Measurements from ENCODE around the gene CD81.

The CD81 gene

DNA sequence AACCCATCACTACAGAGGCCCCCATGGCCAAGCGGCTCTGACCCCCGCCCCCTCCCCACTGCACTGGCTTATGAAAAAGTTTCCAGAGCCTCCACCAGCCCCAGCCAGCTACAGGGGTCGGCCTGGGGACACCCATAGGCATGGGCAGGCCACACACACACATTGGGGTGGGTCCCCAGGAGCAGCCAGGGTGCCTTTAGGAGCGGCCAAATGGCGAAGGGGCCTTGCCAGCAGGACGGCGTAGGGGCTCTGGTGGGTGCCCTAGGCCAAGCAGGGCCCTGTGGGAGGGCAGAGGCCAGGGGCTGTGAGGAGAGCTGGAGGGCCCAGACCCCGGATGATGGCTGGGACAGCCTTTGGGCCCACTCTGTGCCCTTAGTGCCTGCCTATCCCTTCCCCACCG lies 33.5 kb downstream of the CD81 start:
- H3K36me3 ChIP-seq (ENCODE audit: control insufficient read depth in 5 of 5, insufficient read depth in 5 of 5, low read length in 5 of 5): no peaks in the 10 kb centered on the region
- peaks cover 3 to 9% (median 5%) of the 10 kb centered on the region in 5 donors for H3K27me3 ChIP-seq (ENCODE audit: control insufficient read depth in 5 of 5, insufficient read depth in 4 of 5, low read length in 5 of 5)
- H3K9ac ChIP-seq (ENCODE audit: low read length in 5 of 5): no peak overlapping the region
- H3K9me3 ChIP-seq (ENCODE audit: control insufficient read depth in 5 of 5, low read length in 5 of 5): no peaks in the 10 kb centered on the region
- no peak overlapping the region for H3K4me3 ChIP-seq (ENCODE audit: low read depth in 1 of 5, low read length in 5 of 5)
- H3K27ac ChIP-seq (ENCODE audit: low read depth, low read length): no peak overlapping the region
- H3K4me1 ChIP-seq (ENCODE audit: control insufficient read depth in 5 of 5, insufficient read depth in 5 of 5, low read length in 5 of 5): no peaks in the 10 kb centered on the region

DNA sequence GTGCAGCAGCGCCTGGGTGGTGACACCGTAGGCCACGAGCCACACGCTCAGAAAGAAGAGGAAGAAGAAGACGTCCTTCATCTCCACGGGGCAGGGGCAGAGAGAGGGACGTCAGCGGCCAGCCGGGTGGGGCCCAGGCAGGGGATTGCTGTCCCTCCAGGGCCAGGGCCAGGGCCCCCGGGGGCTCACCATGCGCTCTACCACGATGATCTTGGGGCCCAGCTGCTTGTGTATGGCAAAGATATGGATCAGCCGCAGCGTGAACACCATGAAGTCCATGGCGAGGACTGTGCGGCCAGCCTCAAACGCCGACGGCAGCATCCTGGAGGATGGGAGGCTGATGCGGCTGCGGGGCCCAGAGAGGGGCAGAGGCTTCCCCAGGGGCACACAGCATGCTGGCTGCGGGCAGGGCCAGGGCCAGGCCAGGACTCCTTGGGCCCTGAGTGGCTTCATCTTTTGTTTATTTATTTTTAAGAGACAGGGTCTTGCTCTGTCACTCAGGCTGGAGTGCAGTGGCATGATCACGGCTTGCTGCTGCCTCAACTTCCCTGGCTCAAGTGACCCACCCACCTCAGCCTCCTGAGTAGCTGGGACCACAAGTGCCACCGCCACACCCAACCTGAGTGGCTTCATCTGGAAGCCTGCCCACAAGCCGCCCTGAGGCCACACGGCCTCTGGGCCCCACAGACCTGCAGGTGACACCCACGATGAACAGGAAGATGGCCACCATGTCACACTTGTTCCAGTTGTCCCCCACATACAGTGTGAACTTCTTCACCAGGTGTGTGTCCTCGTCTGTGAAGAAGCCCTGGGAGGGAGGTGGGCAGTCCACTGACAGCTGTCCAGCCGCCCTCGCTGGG lies 34.6 kb downstream of the CD81 start:
- Histone ChIP-seq H3K27me3 (ENCODE audit: control insufficient read depth in 5 of 5, insufficient read depth in 4 of 5, low read length in 5 of 5) (peaks cover 3 to 12% (median 9%) of the 10 kb centered on the region in 5 donors), H3K4me3 (ENCODE audit: low read depth in 1 of 5, low read length in 5 of 5) (no peak overlapping the region), H3K9ac (ENCODE audit: low read length in 5 of 5) (no peak overlapping the region), H3K36me3 (ENCODE audit: control insufficient read depth in 5 of 5, insufficient read depth in 5 of 5, low read length in 5 of 5) (no peaks in the 10 kb centered on the region), H3K4me1 (ENCODE audit: control insufficient read depth in 5 of 5, insufficient read depth in 5 of 5, low read length in 5 of 5) (no peaks in the 10 kb centered on the region), H3K27ac (ENCODE audit: low read depth, low read length) (no peak overlapping the region), H3K9me3 (ENCODE audit: control insufficient read depth in 5 of 5, low read length in 5 of 5) (no peaks in the 10 kb centered on the region)

DNA sequence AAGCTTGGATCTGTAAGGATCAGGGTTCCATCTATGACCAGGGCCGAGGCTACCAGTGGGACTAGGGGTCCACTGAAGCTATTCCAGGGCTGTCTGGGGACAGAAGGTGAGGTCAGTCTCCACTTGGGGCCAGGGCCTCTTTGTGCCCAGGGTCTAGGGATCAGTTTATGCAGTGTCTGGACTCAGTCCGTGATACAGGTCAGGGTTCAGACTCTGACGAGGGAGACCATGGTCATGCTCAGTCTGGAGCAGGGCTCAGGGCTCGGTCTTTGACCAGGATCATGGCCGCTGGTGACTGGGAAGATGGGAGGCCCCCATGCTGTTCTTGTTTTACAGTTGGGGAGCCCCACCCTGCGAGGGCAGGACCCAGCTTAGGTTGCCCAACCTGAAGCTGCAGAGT lies 35.2 kb downstream of the CD81 start:
- no peaks in the 10 kb centered on the region for H3K9me3 ChIP-seq (ENCODE audit: control insufficient read depth in 5 of 5, low read length in 5 of 5)
- H3K36me3 ChIP-seq (ENCODE audit: control insufficient read depth in 5 of 5, insufficient read depth in 5 of 5, low read length in 5 of 5): no peaks in the 10 kb centered on the region
- no peak overlapping the region for H3K27ac ChIP-seq (ENCODE audit: low read depth, low read length)
- no peak overlapping the region for H3K4me3 ChIP-seq (ENCODE audit: low read depth in 1 of 5, low read length in 5 of 5)
- peaks cover 3 to 12% (median 9%) of the 10 kb centered on the region in 5 donors for H3K27me3 ChIP-seq (ENCODE audit: control insufficient read depth in 5 of 5, insufficient read depth in 4 of 5, low read length in 5 of 5)
- no peaks in the 10 kb centered on the region for H3K4me1 ChIP-seq (ENCODE audit: control insufficient read depth in 5 of 5, insufficient read depth in 5 of 5, low read length in 5 of 5)
- H3K9ac ChIP-seq (ENCODE audit: low read length in 5 of 5): no peak overlapping the region

DNA sequence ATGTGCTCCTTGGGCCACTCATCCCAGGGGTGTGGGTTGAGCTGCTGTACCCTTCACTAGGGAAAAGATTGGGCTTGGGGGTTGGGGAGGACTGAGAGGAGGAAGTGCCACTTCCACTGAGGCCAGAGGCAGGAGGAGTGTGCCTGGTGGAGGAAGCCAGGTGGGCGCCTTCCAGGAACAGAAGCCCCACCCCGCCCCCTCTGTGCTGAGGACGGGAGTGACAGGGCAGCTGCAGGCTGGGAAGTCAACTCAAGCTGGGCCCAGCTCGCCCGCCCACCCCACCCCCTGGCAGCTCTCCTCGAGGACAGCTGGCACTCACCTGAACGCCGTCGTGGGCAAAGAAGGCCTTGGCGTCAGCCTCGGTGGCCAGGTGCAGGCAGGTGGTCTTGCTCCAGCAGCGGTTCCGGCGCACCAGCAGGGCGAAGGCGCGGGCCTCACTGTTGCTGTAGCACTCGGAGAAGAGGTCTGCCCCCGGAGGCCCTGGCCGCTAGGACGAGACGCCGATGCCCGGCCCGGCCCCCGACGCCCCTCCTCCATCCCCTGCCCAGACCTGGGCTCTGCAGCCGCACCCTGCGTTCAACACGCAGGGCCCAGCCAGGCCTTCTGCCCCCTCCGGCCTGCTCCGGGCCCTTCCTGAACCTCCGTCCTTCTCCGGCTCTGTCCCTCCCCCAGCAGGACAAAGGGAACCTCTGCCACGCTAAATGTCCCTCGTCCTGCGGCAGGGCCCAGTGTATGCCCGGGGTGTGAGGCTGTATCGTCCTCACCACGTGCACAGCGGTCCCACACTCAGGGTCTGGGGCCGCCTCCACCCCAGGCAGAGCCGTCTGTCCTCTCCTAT lies 36.9 kb downstream of the CD81 start:
- Histone ChIP-seq H3K9ac (ENCODE audit: low read length in 5 of 5) (no peak overlapping the region), H3K36me3 (ENCODE audit: control insufficient read depth in 5 of 5, insufficient read depth in 5 of 5, low read length in 5 of 5) (no peaks in the 10 kb centered on the region), H3K4me1 (ENCODE audit: control insufficient read depth in 5 of 5, insufficient read depth in 5 of 5, low read length in 5 of 5) (no peaks in the 10 kb centered on the region), H3K9me3 (ENCODE audit: control insufficient read depth in 5 of 5, low read length in 5 of 5) (no peaks in the 10 kb centered on the region), H3K4me3 (ENCODE audit: low read depth in 1 of 5, low read length in 5 of 5) (no peak overlapping the region), H3K27ac (ENCODE audit: low read depth, low read length) (no peak overlapping the region), H3K27me3 (ENCODE audit: control insufficient read depth in 5 of 5, insufficient read depth in 4 of 5, low read length in 5 of 5) (peaks cover 0 to 12% (median 8%) of the 10 kb centered on the region in 5 donors)

DNA sequence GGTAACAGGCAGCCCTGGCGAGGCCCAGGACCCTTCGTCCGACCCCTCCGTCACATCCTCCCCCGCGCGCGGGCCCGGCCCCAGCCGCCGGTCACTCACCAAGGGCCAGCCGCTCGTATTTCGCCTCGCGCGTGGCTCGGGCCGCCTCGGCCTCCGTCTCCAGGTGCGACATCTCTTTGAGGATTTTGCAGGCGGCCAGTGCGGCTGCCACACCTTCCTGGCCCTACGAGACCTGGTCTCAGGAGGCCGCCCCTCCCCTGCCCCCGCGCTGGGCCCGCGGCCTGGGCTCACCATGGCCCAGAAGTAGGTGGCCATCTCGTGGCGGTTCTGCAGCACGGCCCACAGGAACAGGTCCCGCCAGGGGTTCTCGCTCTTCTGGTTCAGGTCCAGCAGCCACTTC lies 37.5 kb downstream of the CD81 start:
- no peaks in the 10 kb centered on the region for H3K9me3 ChIP-seq (ENCODE audit: control insufficient read depth in 5 of 5, low read length in 5 of 5)
- peaks cover 0 to 12% (median 6%) of the 10 kb centered on the region in 5 donors for H3K27me3 ChIP-seq (ENCODE audit: control insufficient read depth in 5 of 5, insufficient read depth in 4 of 5, low read length in 5 of 5)
- no peaks in the 10 kb centered on the region for H3K36me3 ChIP-seq (ENCODE audit: control insufficient read depth in 5 of 5, insufficient read depth in 5 of 5, low read length in 5 of 5)
- H3K27ac ChIP-seq (ENCODE audit: low read depth, low read length): no peak overlapping the region
- no peak overlapping the region for H3K9ac ChIP-seq (ENCODE audit: low read length in 5 of 5)
- no peak overlapping the region for H3K4me3 ChIP-seq (ENCODE audit: low read depth in 1 of 5, low read length in 5 of 5)
- peaks cover 0 to 1% (median 0%) of the 10 kb centered on the region in 5 donors for H3K4me1 ChIP-seq (ENCODE audit: control insufficient read depth in 5 of 5, insufficient read depth in 5 of 5, low read length in 5 of 5)

DNA sequence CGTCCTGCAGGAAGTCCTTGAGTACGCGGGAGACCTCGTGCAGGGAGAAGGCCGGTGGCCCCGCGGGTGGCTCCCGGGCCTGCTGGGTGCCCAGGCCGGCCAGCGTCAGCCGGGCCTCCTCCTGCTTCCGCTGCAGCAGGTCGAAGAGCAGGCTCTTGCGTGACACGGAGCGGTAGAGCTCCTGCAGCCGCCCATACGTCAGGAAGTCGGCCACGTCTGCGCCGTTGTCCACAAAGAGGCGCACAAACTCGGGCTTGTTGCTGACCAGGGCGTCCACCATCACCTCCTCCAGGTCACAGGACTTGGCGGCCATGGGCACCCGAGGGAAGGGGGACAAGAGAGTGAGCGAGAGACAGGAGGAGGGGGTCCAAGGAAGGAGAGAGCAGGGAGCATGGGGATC lies 38.1 kb downstream of the CD81 start:
- Histone ChIP-seq H3K4me3 (ENCODE audit: low read depth in 1 of 5, low read length in 5 of 5) (no peak overlapping the region), H3K27me3 (ENCODE audit: control insufficient read depth in 5 of 5, insufficient read depth in 4 of 5, low read length in 5 of 5) (peaks cover 0 to 10% (median 2%) of the 10 kb centered on the region in 5 donors), H3K9me3 (ENCODE audit: control insufficient read depth in 5 of 5, low read length in 5 of 5) (no peaks in the 10 kb centered on the region), H3K36me3 (ENCODE audit: control insufficient read depth in 5 of 5, insufficient read depth in 5 of 5, low read length in 5 of 5) (no peaks in the 10 kb centered on the region), H3K9ac (ENCODE audit: low read length in 5 of 5) (no peak overlapping the region), H3K27ac (ENCODE audit: low read depth, low read length) (no peak overlapping the region), H3K4me1 (ENCODE audit: control insufficient read depth in 5 of 5, insufficient read depth in 5 of 5, low read length in 5 of 5) (peaks cover 0 to 7% (median 5%) of the 10 kb centered on the region in 5 donors)

DNA sequence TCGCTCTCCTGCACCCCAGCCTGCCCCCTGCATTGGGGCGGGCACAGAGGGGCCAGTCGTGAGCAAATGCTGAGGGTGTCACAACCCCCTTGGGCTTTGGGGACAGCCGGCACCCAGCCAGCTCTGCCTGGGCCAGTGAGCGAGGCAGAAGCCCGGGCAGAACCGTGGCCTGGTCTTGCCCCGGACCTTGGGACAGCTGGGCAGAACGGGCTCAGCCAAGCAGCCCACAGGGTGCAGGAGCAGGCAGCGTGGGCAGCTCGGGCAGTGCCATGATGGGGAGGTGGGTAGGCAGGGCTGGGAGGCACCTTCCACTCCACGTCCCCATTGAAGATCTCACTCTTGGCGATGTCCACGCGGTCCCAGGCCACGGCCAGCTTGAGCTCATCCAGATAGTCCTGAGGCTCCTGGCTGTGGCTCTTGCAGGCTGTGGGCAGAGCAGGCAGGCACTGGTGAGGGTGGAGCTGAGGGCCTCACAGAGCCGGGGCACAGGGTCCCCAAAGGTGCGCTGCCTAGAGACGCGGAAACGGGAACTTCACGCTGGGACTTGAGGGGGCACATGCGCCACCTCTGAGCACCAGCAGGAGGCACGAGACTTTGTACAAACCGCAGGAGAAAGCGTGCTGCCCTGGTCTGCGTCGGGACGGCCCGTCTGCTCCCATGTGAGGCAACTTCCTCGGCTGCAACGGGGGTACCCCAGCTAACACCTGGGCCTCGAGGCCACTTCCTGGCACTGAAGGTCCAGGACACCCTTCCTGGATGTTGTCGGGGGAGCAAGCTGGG lies 38.7 kb downstream of the CD81 start:
- Histone ChIP-seq H3K4me1 (ENCODE audit: control insufficient read depth in 5 of 5, insufficient read depth in 5 of 5, low read length in 5 of 5) (peaks cover 0 to 13% (median 11%) of the 10 kb centered on the region in 5 donors), H3K9me3 (ENCODE audit: control insufficient read depth in 5 of 5, low read length in 5 of 5) (no peaks in the 10 kb centered on the region), H3K36me3 (ENCODE audit: control insufficient read depth in 5 of 5, insufficient read depth in 5 of 5, low read length in 5 of 5) (no peaks in the 10 kb centered on the region), H3K9ac (ENCODE audit: low read length in 5 of 5) (no peak overlapping the region), H3K27me3 (ENCODE audit: control insufficient read depth in 5 of 5, insufficient read depth in 4 of 5, low read length in 5 of 5) (peaks cover 0 to 11% (median 2%) of the 10 kb centered on the region in 5 donors), H3K4me3 (ENCODE audit: low read depth in 1 of 5, low read length in 5 of 5) (no peak overlapping the region), H3K27ac (ENCODE audit: low read depth, low read length) (no peak overlapping the region)

DNA sequence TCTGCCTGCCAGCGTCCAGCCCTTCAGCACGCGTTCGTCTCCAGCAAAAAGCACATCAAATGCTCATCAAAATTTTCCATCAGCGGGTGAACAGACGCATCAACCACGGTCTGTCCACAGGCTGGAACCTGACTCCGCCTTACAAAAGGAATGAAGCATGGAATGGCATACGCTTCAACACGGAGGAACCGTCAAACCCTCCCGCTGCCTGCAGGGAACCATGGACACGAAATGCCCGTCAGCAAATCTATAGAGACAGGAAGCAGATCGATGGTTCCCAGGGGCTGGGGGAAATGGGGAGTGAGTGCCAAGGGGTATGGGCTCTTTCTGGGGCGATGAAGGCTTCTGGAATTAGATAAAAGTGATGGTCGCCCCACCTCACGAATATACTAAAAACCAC lies 39.7 kb downstream of the CD81 start:
- H3K4me1 ChIP-seq (ENCODE audit: control insufficient read depth in 5 of 5, insufficient read depth in 5 of 5, low read length in 5 of 5): peaks cover 0 to 14% (median 13%) of the 10 kb centered on the region in 5 donors
- H3K36me3 ChIP-seq (ENCODE audit: control insufficient read depth in 5 of 5, insufficient read depth in 5 of 5, low read length in 5 of 5): no peaks in the 10 kb centered on the region
- no peak overlapping the region for H3K4me3 ChIP-seq (ENCODE audit: low read depth in 1 of 5, low read length in 5 of 5)
- no peak overlapping the region for H3K9ac ChIP-seq (ENCODE audit: low read length in 5 of 5)
- peaks cover 2 to 18% (median 9%) of the 10 kb centered on the region in 5 donors for H3K27me3 ChIP-seq (ENCODE audit: control insufficient read depth in 5 of 5, insufficient read depth in 4 of 5, low read length in 5 of 5)
- H3K9me3 ChIP-seq (ENCODE audit: control insufficient read depth in 5 of 5, low read length in 5 of 5): no peaks in the 10 kb centered on the region
- no peak overlapping the region for H3K27ac ChIP-seq (ENCODE audit: low read depth, low read length)

DNA sequence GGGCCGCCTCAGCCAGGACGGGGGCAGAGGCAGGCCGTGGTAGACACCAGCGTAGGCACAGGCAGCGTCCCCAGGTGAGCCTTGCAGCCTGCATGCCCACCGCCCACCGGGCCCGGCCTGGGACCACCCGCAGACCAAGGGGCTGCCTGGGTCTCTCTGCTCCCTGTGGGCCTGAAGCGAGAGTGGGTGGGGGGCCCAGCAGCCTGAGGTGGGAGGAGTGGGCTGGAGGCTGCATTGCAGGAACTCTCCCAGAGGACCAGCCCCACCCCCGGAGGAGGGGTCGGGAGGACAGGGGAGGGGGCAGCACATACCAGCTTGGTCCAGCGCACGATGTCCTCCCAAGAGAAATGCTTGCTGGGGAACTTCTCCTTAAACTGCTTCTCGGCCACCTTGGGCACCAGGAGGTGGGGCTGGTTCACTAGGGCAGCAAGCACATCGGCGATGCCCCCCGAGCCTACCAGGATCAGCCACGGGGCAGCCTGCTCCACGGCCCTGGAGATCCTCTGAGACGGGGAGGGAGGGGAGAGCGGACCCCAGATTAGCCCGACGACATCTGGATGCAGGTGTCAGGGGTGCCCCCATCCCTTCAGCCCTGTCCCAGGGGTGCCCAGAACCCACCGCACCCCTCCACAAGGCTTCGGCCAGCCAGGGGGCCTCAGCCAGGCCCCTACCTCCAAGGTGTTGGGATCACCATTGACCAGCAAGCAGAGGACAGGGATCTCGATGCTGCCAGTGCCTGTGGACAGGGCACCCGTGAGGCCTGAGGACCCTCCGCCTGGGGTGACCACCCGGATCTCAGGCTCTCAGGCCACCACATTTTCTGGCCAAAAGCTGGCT lies 41.0 kb downstream of the CD81 start:
- Histone ChIP-seq H3K36me3 (ENCODE audit: control insufficient read depth in 5 of 5, insufficient read depth in 5 of 5, low read length in 5 of 5) (no peaks in the 10 kb centered on the region), H3K9ac (ENCODE audit: low read length in 5 of 5) (no peak overlapping the region), H3K9me3 (ENCODE audit: control insufficient read depth in 5 of 5, low read length in 5 of 5) (no peaks in the 10 kb centered on the region), H3K27me3 (ENCODE audit: control insufficient read depth in 5 of 5, insufficient read depth in 4 of 5, low read length in 5 of 5) (peaks cover 2 to 24% (median 9%) of the 10 kb centered on the region in 5 donors), H3K4me1 (ENCODE audit: control insufficient read depth in 5 of 5, insufficient read depth in 5 of 5, low read length in 5 of 5) (peaks cover 0 to 14% (median 13%) of the 10 kb centered on the region in 5 donors), H3K4me3 (ENCODE audit: low read depth in 1 of 5, low read length in 5 of 5) (no peak overlapping the region), H3K27ac (ENCODE audit: low read depth, low read length) (no peak overlapping the region)

Data from subcutaneous abdominal adipose tissue (tissue), 5 donors.